ENCODE results near the gene BCAN. TPM values are rescaled to one million over a fixed set of nuclear protein-coding genes. Genes with fewer than 3 reads are reported as not detected.

Gene BCAN
- total RNA-seq, 6 experiments from 2014 or later: not detected

GRCh38 chr1:156664046-156664766 is 22.3 kb downstream of the BCAN start:
- peak overlapping the region; percentile 98 for H3K27ac Mint-ChIP-seq
- peaks cover 91% of the 10 kb centered on the region for H3K4me1 Mint-ChIP-seq (ENCODE audit: low read depth)
- peaks cover 6% of the 10 kb centered on the region for H3K27me3 Mint-ChIP-seq (ENCODE audit: insufficient read depth)
- no peaks in the 10 kb centered on the region for H3K36me3 Mint-ChIP-seq (ENCODE audit: low read depth)
- H3K9me3 Mint-ChIP-seq: no peaks in the 10 kb centered on the region
- peak; percentile 36 for DNase-seq
- peak overlapping the region; percentile 53 for H3K4me3 Mint-ChIP-seq
- no peak for TF ChIP-seq CTCF (IDR thresholded peaks at IDR 0.05)

- no peak for TF ChIP-seq CTCF (IDR thresholded peaks at IDR 0.05)
- Mint-ChIP-seq H3K36me3 (ENCODE audit: low read depth) (no peaks in the 10 kb centered on the region), H3K27ac (peak overlapping the region; percentile 98), H3K4me1 (ENCODE audit: low read depth) (peaks cover 89% of the 10 kb centered on the region), H3K27me3 (ENCODE audit: insufficient read depth) (peaks cover 1% of the 10 kb centered on the region), H3K4me3 (peak overlapping the region; percentile 53), H3K9me3 (no peaks in the 10 kb centered on the region)
- no peak for DNase-seq
Observed at GRCh38 chr1:156664767-156665411, 23.0 kb downstream of the BCAN start.

- H3K9me3 Mint-ChIP-seq: no peaks in the 10 kb centered on the region
- H3K27ac Mint-ChIP-seq: peak overlapping the region; percentile 46
- peaks cover 1% of the 10 kb centered on the region for H3K27me3 Mint-ChIP-seq (ENCODE audit: insufficient read depth)
Observed at GRCh38 chr1:156665539-156665938, 23.6 kb downstream of the BCAN start.

GRCh38 chr1:156666862-156667609 is 25.1 kb downstream of the BCAN start:
- H3K4me1 Mint-ChIP-seq (ENCODE audit: low read depth): peaks cover 73% of the 10 kb centered on the region
- peak overlapping the region; percentile 80 for H3K27ac Mint-ChIP-seq
- TF ChIP-seq CTCF (IDR thresholded peaks at IDR 0.05): no peak
- H3K9me3 Mint-ChIP-seq: no peaks in the 10 kb centered on the region
- DNase-seq: peak; percentile 36
- no peak overlapping the region for H3K4me3 Mint-ChIP-seq
- H3K27me3 Mint-ChIP-seq (ENCODE audit: insufficient read depth): peaks cover 1% of the 10 kb centered on the region
- H3K36me3 Mint-ChIP-seq (ENCODE audit: low read depth): peaks cover 11% of the 10 kb centered on the region

More at GRCh38 chr1:156665539-156665938, 23.6 kb downstream of the BCAN start:
- no peak for TF ChIP-seq CTCF (IDR thresholded peaks at IDR 0.05)
- no peaks in the 10 kb centered on the region for H3K36me3 Mint-ChIP-seq (ENCODE audit: low read depth)
- no peak for DNase-seq
- peaks cover 82% of the 10 kb centered on the region for H3K4me1 Mint-ChIP-seq (ENCODE audit: low read depth)
- no peak overlapping the region for H3K4me3 Mint-ChIP-seq

- peak overlapping the region; percentile 80 for H3K27ac Mint-ChIP-seq
- no peak overlapping the region for H3K4me3 Mint-ChIP-seq
- peaks cover 1% of the 10 kb centered on the region for H3K27me3 Mint-ChIP-seq (ENCODE audit: insufficient read depth)
- no peak for DNase-seq
- H3K9me3 Mint-ChIP-seq: no peaks in the 10 kb centered on the region
- H3K4me1 Mint-ChIP-seq (ENCODE audit: low read depth): peaks cover 67% of the 10 kb centered on the region
- peaks cover 11% of the 10 kb centered on the region for H3K36me3 Mint-ChIP-seq (ENCODE audit: low read depth)
- TF ChIP-seq CTCF (IDR thresholded peaks at IDR 0.05): no peak
Observed at GRCh38 chr1:156667610-156667967, 25.7 kb downstream of the BCAN start.
